Activated naive CD8-positive, alpha-beta T cell treated with anti-CD3 and anti-CD28 coated beads, Interleukin-2, amount 10 ng/mL, durations not matched to agents 7 days and 5 days (primary cell): ENCODE measurements around the gene UNC79. TPM values are rescaled to one million over a fixed set of nuclear protein-coding genes. Genes with fewer than 3 reads are reported as not detected.

Experiments used
- ATAC-seq: fragments of 150-1000 bp; cut with Tn5 transposase; one replicate; pipeline ENCODE4 v1.10.0; 2021; ENCODE audit warnings: low read depth, moderate library complexity
- POLR2A ChIA-PET: fragments of 350-600 bp; sonication (Branson Sonifier 250); formaldehyde crosslinking; loops from one replicate; lab custom pipeline; 2021; ENCODE audit warnings: antibody characterized with exemption; lab: Charles Lee
- DNase-seq: peaks from one replicate; pipeline ENCODE4 v3.0.0; 2021
- H3K27ac Mint-ChIP-seq: one replicate; pipeline ENCODE4 v1.8.0; 2022; ENCODE audit warnings: mild to moderate bottlenecking, mixed read lengths
- H3K27me3 Mint-ChIP-seq: one replicate; pipeline ENCODE4 v1.8.0; 2022; ENCODE audit warnings: mild to moderate bottlenecking, moderate library complexity, mixed read lengths
- H3K36me3 Mint-ChIP-seq: one replicate; pipeline ENCODE4 v1.8.0; 2021; ENCODE audit warnings: mild to moderate bottlenecking, mixed read lengths
- H3K4me1 Mint-ChIP-seq: one replicate; pipeline ENCODE4 v1.8.0; 2021; ENCODE audit warnings: mixed read lengths
- H3K4me3 Mint-ChIP-seq: one replicate; pipeline ENCODE4 v1.8.0; 2022; ENCODE audit warnings: mild to moderate bottlenecking, moderate library complexity, mixed read lengths
- H3K9me3 Mint-ChIP-seq: one replicate; pipeline ENCODE4 v1.8.0; 2021; ENCODE audit warnings: mixed read lengths
- total RNA-seq, 2 experiments: library from RNA; stranded (reverse); gene quantifications; one replicate each; pipeline ENCODE4 v1.2.3, GENCODE V29; 2021

The UNC79 gene
- total RNA-seq, 2 experiments from 2014 or later = not detected

- Mint-ChIP-seq H3K4me1 (no peaks in the 10 kb centered on the region), H3K4me3 (no peak overlapping the region), H3K27ac (no peak overlapping the region), H3K36me3 (no peaks in the 10 kb centered on the region), H3K27me3 (peaks cover 8% of the 10 kb centered on the region), H3K9me3 (peaks cover 5% of the 10 kb centered on the region)
- no peak for ATAC-seq
- DNase-seq = no peak
- POLR2A ChIA-PET = no interaction called here
Measured at GRCh38 chr14:93701562-93701961, 270.8 kb downstream of the UNC79 start.

GRCh38 chr14:93702946-93703345 is 272.2 kb downstream of the UNC79 start:
- H3K4me3 Mint-ChIP-seq = no peak overlapping the region
- H3K4me1 Mint-ChIP-seq = no peaks in the 10 kb centered on the region
- POLR2A ChIA-PET = no interaction called here
- ATAC-seq (no peak), DNase-seq (no peak)
- H3K36me3 Mint-ChIP-seq = no peaks in the 10 kb centered on the region
- peaks cover 8% of the 10 kb centered on the region for H3K27me3 Mint-ChIP-seq
- H3K9me3 Mint-ChIP-seq = peaks cover 4% of the 10 kb centered on the region
- H3K27ac Mint-ChIP-seq = no peak overlapping the region

GRCh38 chr14:93703941-93704340 is 273.2 kb downstream of the UNC79 start:
- ATAC-seq (no peak), DNase-seq (no peak)
- Mint-ChIP-seq H3K9me3 (peaks cover 1% of the 10 kb centered on the region), H3K4me1 (no peaks in the 10 kb centered on the region), H3K4me3 (no peak overlapping the region), H3K27me3 (peaks cover 8% of the 10 kb centered on the region), H3K27ac (no peak overlapping the region), H3K36me3 (no peaks in the 10 kb centered on the region)
- POLR2A ChIA-PET = no interaction called here

- ATAC-seq = no peak
- H3K27me3 Mint-ChIP-seq = no peaks in the 10 kb centered on the region
Measured at GRCh38 chr14:93705513-93706156, 274.9 kb downstream of the UNC79 start.

GRCh38 chr14:93706360-93706955 is 275.7 kb downstream of the UNC79 start:
- POLR2A ChIA-PET = no interaction called here
- H3K27me3 Mint-ChIP-seq = no peaks in the 10 kb centered on the region
- H3K9me3 Mint-ChIP-seq = no peaks in the 10 kb centered on the region
- ATAC-seq (no peak), DNase-seq (no peak)
- H3K27ac Mint-ChIP-seq = no peak overlapping the region
- no peaks in the 10 kb centered on the region for H3K36me3 Mint-ChIP-seq
- no peaks in the 10 kb centered on the region for H3K4me1 Mint-ChIP-seq
- H3K4me3 Mint-ChIP-seq = no peak overlapping the region

More at GRCh38 chr14:93705513-93706156, 274.9 kb downstream of the UNC79 start:
- no peak for DNase-seq
- no peaks in the 10 kb centered on the region for H3K4me1 Mint-ChIP-seq
- no peaks in the 10 kb centered on the region for H3K36me3 Mint-ChIP-seq
- no peaks in the 10 kb centered on the region for H3K9me3 Mint-ChIP-seq
- POLR2A ChIA-PET = no interaction called here
- no peak overlapping the region for H3K4me3 Mint-ChIP-seq
- H3K27ac Mint-ChIP-seq = no peak overlapping the region

GRCh38 chr14:93707475-93707874 is 276.7 kb downstream of the UNC79 start:
- Mint-ChIP-seq H3K27ac (no peak overlapping the region), H3K4me1 (no peaks in the 10 kb centered on the region), H3K9me3 (no peaks in the 10 kb centered on the region), H3K4me3 (no peak overlapping the region), H3K36me3 (no peaks in the 10 kb centered on the region), H3K27me3 (no peaks in the 10 kb centered on the region)
- ATAC-seq (no peak), DNase-seq (no peak)
- POLR2A ChIA-PET = no interaction called here

GRCh38 chr14:93708311-93708734 is 277.6 kb downstream of the UNC79 start:
- Mint-ChIP-seq H3K4me1 (no peaks in the 10 kb centered on the region), H3K4me3 (no peak overlapping the region), H3K27me3 (no peaks in the 10 kb centered on the region), H3K36me3 (no peaks in the 10 kb centered on the region), H3K27ac (no peak overlapping the region), H3K9me3 (no peaks in the 10 kb centered on the region)
- no peak for ATAC-seq
- DNase-seq = no peak
- POLR2A ChIA-PET = no interaction called here

GRCh38 chr14:93708800-93709199 is 278.1 kb downstream of the UNC79 start:
- POLR2A ChIA-PET = no interaction called here
- no peaks in the 10 kb centered on the region for H3K4me1 Mint-ChIP-seq
- H3K36me3 Mint-ChIP-seq = no peaks in the 10 kb centered on the region
- DNase-seq (no peak), ATAC-seq (no peak)
- H3K27me3 Mint-ChIP-seq = no peaks in the 10 kb centered on the region
- no peaks in the 10 kb centered on the region for H3K9me3 Mint-ChIP-seq
- H3K27ac Mint-ChIP-seq = no peak overlapping the region
- no peak overlapping the region for H3K4me3 Mint-ChIP-seq

GRCh38 chr14:93709249-93709648 is 278.5 kb downstream of the UNC79 start:
- ATAC-seq (no peak), DNase-seq (no peak)
- Mint-ChIP-seq H3K36me3 (no peaks in the 10 kb centered on the region), H3K4me3 (no peak overlapping the region), H3K27me3 (no peaks in the 10 kb centered on the region), H3K4me1 (no peaks in the 10 kb centered on the region), H3K9me3 (no peaks in the 10 kb centered on the region), H3K27ac (no peak overlapping the region)
- POLR2A ChIA-PET = no interaction called here

- Mint-ChIP-seq H3K36me3 (no peaks in the 10 kb centered on the region), H3K27me3 (peaks cover 1% of the 10 kb centered on the region), H3K27ac (no peak overlapping the region), H3K4me3 (no peak overlapping the region), H3K4me1 (no peaks in the 10 kb centered on the region), H3K9me3 (no peaks in the 10 kb centered on the region)
- no peak for ATAC-seq
- POLR2A ChIA-PET = no interaction called here
- DNase-seq = no peak
Measured at GRCh38 chr14:93712079-93712837, 281.5 kb downstream of the UNC79 start.

GRCh38 chr14:93712838-93713724 is 282.3 kb downstream of the UNC79 start:
- Mint-ChIP-seq H3K4me1 (no peaks in the 10 kb centered on the region), H3K36me3 (no peaks in the 10 kb centered on the region), H3K9me3 (no peaks in the 10 kb centered on the region), H3K27ac (no peak overlapping the region), H3K27me3 (peaks cover 1% of the 10 kb centered on the region), H3K4me3 (no peak overlapping the region)
- POLR2A ChIA-PET = no interaction called here
- DNase-seq (no peak), ATAC-seq (no peak)

- no peaks in the 10 kb centered on the region for H3K36me3 Mint-ChIP-seq
- no peak for ATAC-seq
- DNase-seq = no peak
Measured at GRCh38 chr14:93713726-93714405, 283.1 kb downstream of the UNC79 start.

GRCh38 chr14:93714605-93715004 is 283.9 kb downstream of the UNC79 start:
- DNase-seq (no peak), ATAC-seq (no peak)
- Mint-ChIP-seq H3K27ac (no peak overlapping the region), H3K4me1 (no peaks in the 10 kb centered on the region), H3K36me3 (no peaks in the 10 kb centered on the region), H3K9me3 (no peaks in the 10 kb centered on the region), H3K27me3 (peaks cover 1% of the 10 kb centered on the region), H3K4me3 (no peak overlapping the region)
- POLR2A ChIA-PET = no interaction called here

More at GRCh38 chr14:93713726-93714405, 283.1 kb downstream of the UNC79 start:
- H3K9me3 Mint-ChIP-seq = no peaks in the 10 kb centered on the region
- no peak overlapping the region for H3K4me3 Mint-ChIP-seq
- POLR2A ChIA-PET = no interaction called here
- H3K27me3 Mint-ChIP-seq = peaks cover 1% of the 10 kb centered on the region
- no peak overlapping the region for H3K27ac Mint-ChIP-seq
- H3K4me1 Mint-ChIP-seq = no peaks in the 10 kb centered on the region
